ENCODE measurements around the gene EVX1. TPM values are rescaled to one million over a fixed set of nuclear protein-coding genes. Genes with fewer than 3 reads are reported as not detected.
A peak's percentile ranks its signal among the peaks of the same experiment; 100 is the strongest.

Gene EVX1
- total and polyA plus RNA-seq, 10 donors = not detected

GRCh38 chr7:27203365-27203953, 39.1 kb upstream of the EVX1 start:
- peaks cover 24 to 100% (median 96%) of the 10 kb centered on the region in 7 donors for H3K27me3 ChIP-seq (replicated peaks in 1 of 7)
- H3K4me1 ChIP-seq = peaks cover 12 to 64% (median 48%) of the 10 kb centered on the region in 6 donors
- H3K9me3 ChIP-seq = no peaks in the 10 kb centered on the region
- WGBS, 5 donors = 0 to 14% (median 14%) methylated on average over 6 to 10 of the region's 10 CpGs
- no peak overlapping the region for H3K27ac ChIP-seq
- no peaks in the 10 kb centered on the region for H3K36me3 ChIP-seq
- TF ChIP-seq POLR2AphosphoS5 (IDR thresholded peaks at IDR 0.05) (no peak), POLR2A (IDR thresholded peaks at IDR 0.05) (no peak), CTCF (IDR thresholded peaks at IDR 0.05 in 8 of 11, conservative IDR thresholded peaks at IDR 0.05 in 3 of 11) (no peak)
- intact Hi-C loops (cut with DNase I; ENCODE audit: low total_unique reads) = no loop called here
- no peak overlapping the region for H3K4me3 ChIP-seq
- DNase-seq = no peak

DNA sequence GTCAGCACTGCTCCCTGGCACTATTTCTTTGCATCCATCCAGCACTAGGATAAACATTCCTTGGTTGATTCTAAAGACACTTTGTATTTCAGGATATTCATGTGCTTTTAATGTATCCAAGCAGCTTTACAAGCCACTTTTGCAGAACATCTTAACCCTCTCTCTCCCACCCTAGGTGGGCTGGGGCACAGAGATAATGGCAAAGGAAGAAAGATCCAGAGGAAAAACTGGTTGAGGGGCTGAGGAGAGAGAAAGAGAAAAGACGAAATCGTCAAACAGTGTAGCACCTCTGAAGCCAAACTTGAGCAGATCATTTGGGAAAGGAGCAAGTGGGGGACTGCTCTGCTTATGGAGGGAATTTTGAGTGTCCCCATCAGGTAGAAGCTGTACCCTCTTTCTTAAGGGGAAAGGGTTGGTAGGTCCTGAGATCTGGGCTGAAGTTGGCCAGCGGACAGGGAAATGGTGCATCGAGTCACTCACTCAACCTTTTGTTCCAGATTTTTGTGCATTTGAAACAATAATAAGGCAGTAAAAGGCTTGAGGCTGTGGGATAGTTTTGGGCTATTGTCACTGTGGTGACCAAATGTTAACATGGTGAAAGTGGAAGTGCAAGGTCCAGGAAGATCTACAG, 38.5 kb upstream of the EVX1 start:
- Histone ChIP-seq H3K27me3 (replicated peaks in 1 of 7) (peaks cover 19 to 100% (median 94%) of the 10 kb centered on the region in 7 donors), H3K9me3 (no peaks in the 10 kb centered on the region), H3K27ac (no peak overlapping the region), H3K4me3 (no peak overlapping the region), H3K4me1 (peaks cover 12 to 58% (median 43%) of the 10 kb centered on the region in 6 donors), H3K36me3 (no peaks in the 10 kb centered on the region)
- WGBS, 5 donors = 17 to 27% (median 19%) methylated on average over 4 of the region's 4 CpGs
- DNase-seq = no peak
- intact Hi-C loops (cut with DNase I; ENCODE audit: low total_unique reads) = no loop called here
- TF ChIP-seq CTCF (IDR thresholded peaks at IDR 0.05 in 8 of 11, conservative IDR thresholded peaks at IDR 0.05 in 3 of 11) (no peak), POLR2A (IDR thresholded peaks at IDR 0.05) (no peak), POLR2AphosphoS5 (IDR thresholded peaks at IDR 0.05) (no peak)

DNA sequence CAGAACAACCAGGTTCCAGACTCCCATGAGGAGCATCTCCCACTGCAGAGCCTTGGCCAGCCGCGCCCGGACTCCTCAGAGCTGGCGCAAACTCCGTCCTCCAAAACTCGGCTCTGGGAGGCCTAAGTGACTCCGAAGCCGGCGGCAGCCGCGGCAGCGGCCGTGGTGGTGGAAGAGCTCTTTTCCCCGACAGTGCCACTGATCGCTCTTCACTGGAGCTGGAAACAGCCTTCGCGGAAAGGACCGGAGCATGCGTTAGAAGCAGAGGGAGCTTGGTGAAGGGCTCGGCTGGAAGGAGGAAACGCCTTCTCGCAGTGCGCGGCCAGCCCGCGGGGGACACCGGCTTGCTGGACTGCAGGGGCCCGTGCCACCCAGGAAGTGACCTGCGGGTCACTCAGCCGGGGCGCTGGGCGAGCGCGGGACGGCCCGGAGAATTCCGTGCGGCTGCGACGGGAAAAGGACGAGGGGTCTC, 37.7 kb upstream of the EVX1 start:
- peak overlapping the region in 2 of 8 donors; percentile 22 to 36 for H3K4me3 ChIP-seq
- H3K27me3 ChIP-seq (replicated peaks in 1 of 7) = peaks cover 21 to 100% (median 96%) of the 10 kb centered on the region in 7 donors
- no peak overlapping the region for H3K27ac ChIP-seq
- H3K36me3 ChIP-seq = no peaks in the 10 kb centered on the region
- TF ChIP-seq POLR2A (IDR thresholded peaks at IDR 0.05) = no peak
- peak in 1 of 3 donors; percentile 40 for TF ChIP-seq POLR2AphosphoS5 (IDR thresholded peaks at IDR 0.05)
- DNase-seq = peak; percentile 77
- H3K9me3 ChIP-seq = no peaks in the 10 kb centered on the region
- H3K4me1 ChIP-seq = peaks cover 12 to 53% (median 39%) of the 10 kb centered on the region in 6 donors
- intact Hi-C loops (cut with DNase I; ENCODE audit: low total_unique reads) = loop anchor here (5.0 kb wide), 1 partner anchor 372 kb away; no protein-coding TSS in a partner anchor
- 5 to 13% (median 9%) methylated on average over 13 to 41 of the region's 41 CpGs for WGBS, 5 donors

GRCh38 chr7:27205325-27206280, 37.0 kb upstream of the EVX1 start:
- WGBS, 5 donors = 6 to 12% (median 8%) methylated on average over 42 to 52 of the region's 52 CpGs
- H3K4me1 ChIP-seq = peaks cover 10 to 54% (median 36%) of the 10 kb centered on the region in 6 donors
- TF ChIP-seq POLR2AphosphoS5 (IDR thresholded peaks at IDR 0.05) (no peak), POLR2A (IDR thresholded peaks at IDR 0.05) (no peak), CTCF (IDR thresholded peaks at IDR 0.05 in 8 of 11, conservative IDR thresholded peaks at IDR 0.05 in 3 of 11) (no peak)
- H3K4me3 ChIP-seq = peak overlapping the region in 1 of 8 donors; percentile 36
- peaks cover 17 to 100% (median 96%) of the 10 kb centered on the region in 7 donors for H3K27me3 ChIP-seq (replicated peaks in 1 of 7)
- intact Hi-C loops (cut with DNase I; ENCODE audit: low total_unique reads) = loop anchor here (5.0 kb wide), 1 partner anchor 372 kb away; no protein-coding TSS in a partner anchor
- no peak for DNase-seq
- H3K9me3 ChIP-seq = no peaks in the 10 kb centered on the region
- H3K27ac ChIP-seq = no peak overlapping the region
- H3K36me3 ChIP-seq = no peaks in the 10 kb centered on the region

All from spleen (tissue), 11 donors.